Measurements from ENCODE around the gene DIPK1B.
A peak's percentile ranks its signal among the peaks of the same experiment; 100 is the strongest.

DIPK1B gene

DNA sequence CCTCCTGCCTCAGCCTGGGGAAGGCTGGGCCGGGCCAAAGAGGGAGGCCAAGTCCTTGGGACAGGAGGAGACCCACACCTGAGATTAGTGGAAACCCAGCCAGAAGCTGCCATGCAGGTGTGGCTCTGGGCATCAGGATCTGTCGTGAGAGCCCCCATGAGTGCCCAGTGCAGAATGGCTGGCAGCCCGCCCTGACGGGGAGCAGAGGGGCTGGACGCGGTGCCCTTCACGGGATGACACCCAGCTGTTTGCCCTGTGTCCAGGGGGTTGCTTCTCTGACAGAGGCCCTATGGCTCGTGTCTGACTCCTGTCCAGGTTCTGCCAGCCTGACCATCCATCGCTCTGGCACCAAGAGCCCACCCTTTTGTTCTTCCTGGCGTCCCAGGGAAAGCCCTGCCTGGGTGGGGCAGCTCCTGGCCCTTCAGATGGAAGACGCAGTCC lies 8.5 kb downstream of the DIPK1B start:
- ChIA-PET CTCF (interaction anchor here (0.9 to 5.1 kb wide), 6 partner anchors 16 to 77 kb away, joined by 3 to 25 read pairs (median 7); no protein-coding TSS in a partner anchor), POLR2A (ENCODE audit: low non-redundant PET) (interaction anchor here (0.5 to 1.2 kb wide), 2 partner anchors 34 to 1244 kb away, joined by 3 read pairs; partner anchors contain the start of gene AGPAT2)
- H3K27ac ChIP-seq = peak overlapping the region; percentile 93
- no peak for DNase-seq (ENCODE audit: low spot score)
- TF ChIP-seq, protein P1, sequence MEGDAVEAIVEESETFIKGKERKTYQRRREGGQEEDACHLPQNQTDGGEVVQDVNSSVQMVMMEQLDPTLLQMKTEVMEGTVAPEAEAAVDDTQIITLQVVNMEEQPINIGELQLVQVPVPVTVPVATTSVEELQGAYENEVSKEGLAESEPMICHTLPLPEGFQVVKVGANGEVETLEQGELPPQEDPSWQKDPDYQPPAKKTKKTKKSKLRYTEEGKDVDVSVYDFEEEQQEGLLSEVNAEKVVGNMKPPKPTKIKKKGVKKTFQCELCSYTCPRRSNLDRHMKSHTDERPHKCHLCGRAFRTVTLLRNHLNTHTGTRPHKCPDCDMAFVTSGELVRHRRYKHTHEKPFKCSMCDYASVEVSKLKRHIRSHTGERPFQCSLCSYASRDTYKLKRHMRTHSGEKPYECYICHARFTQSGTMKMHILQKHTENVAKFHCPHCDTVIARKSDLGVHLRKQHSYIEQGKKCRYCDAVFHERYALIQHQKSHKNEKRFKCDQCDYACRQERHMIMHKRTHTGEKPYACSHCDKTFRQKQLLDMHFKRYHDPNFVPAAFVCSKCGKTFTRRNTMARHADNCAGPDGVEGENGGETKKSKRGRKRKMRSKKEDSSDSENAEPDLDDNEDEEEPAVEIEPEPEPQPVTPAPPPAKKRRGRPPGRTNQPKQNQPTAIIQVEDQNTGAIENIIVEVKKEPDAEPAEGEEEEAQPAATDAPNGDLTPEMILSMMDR (conservative IDR thresholded peaks at IDR 0.05; ENCODE audit: low read depth) = no peak

- ChIA-PET POLR2A (ENCODE audit: low non-redundant PET) (interaction anchor here (0.5 to 1.2 kb wide), 2 partner anchors 35 to 1244 kb away, joined by 3 read pairs; partner anchors contain the start of gene AGPAT2), CTCF (interaction anchor here (0.7 to 5.1 kb wide), 10 partner anchors 8 to 236 kb away, joined by 3 to 25 read pairs (median 4); no protein-coding TSS in a partner anchor)
- DNase-seq (ENCODE audit: low spot score) = peak; percentile 99
- peak overlapping the region; percentile 93 for H3K27ac ChIP-seq
- TF ChIP-seq, protein P1 (conservative IDR thresholded peaks at IDR 0.05; ENCODE audit: low read depth) = no peak
Observed at GRCh38 chr9:136721339-136722092, 9.1 kb downstream of the DIPK1B start.

DNA sequence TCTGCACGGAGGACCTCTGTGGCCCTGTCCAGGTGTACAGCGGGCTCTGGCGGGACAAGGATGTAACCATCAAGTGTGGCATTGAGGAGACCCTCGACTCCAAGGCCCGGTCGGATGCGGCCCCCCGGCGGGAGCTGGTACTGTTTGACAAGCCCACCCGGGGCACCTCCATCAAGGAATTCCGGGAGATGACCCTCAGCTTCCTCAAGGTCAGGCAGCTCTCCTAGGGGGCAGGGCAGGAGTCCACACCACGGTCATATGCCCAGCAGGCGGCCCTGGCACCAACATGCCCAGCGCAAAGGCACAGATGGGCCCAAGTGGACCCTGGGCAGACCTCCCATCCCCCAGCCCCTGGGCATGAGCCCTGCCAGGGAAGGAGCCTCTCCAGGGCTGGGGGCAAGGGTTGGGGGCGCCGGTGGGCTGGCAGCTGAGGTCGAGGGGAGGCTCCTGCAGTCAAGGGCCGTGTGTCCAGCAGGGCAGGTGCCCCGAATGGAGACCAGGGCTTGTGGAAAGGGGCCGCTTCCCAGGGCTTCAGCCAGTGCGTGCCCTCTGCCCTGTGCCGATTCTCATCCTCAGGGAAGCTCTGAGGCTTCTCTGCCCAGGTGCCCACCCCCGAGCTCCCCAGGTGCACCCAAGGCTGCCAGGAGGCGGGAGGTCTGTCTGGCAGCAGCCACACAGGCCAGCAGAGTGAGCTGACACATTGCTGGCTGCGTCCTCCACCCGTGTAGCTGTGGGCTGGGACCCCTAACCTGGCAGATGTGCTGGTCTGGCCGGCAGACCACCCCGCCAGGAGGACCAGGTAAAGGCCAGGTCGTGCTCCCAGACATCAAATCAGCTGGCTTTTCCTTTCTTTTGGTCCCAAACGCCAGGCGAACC lies 10.0 kb downstream of the DIPK1B start:
- CTCF ChIA-PET = interaction anchor here (0.8 to 5.1 kb wide), 5 partner anchors 9 to 237 kb away, joined by 3 to 25 read pairs (median 3); no protein-coding TSS in a partner anchor
- no peak for DNase-seq (ENCODE audit: low spot score)
- POLR2A ChIA-PET (ENCODE audit: low non-redundant PET) = no interaction called here
- TF ChIP-seq, protein P1 (conservative IDR thresholded peaks at IDR 0.05; ENCODE audit: low read depth) = no peak
- peak overlapping the region; percentile 93 for H3K27ac ChIP-seq

- CTCF ChIA-PET = interaction anchor here (1.4 to 5.1 kb wide), 3 partner anchors 28 to 55 kb away, joined by 3 to 25 read pairs (median 22); no protein-coding TSS in a partner anchor
- no peak for DNase-seq (ENCODE audit: low spot score)
- peak overlapping the region; percentile 93 for H3K27ac ChIP-seq
- POLR2A ChIA-PET (ENCODE audit: low non-redundant PET) = interaction anchor here (0.9 kb wide), 1 partner anchor 9 kb away, joined by 3 read pairs; no protein-coding TSS in a partner anchor
- TF ChIP-seq, protein P1 (conservative IDR thresholded peaks at IDR 0.05; ENCODE audit: low read depth) = no peak
Observed at GRCh38 chr9:136722969-136723356, 10.6 kb downstream of the DIPK1B start.

DNA sequence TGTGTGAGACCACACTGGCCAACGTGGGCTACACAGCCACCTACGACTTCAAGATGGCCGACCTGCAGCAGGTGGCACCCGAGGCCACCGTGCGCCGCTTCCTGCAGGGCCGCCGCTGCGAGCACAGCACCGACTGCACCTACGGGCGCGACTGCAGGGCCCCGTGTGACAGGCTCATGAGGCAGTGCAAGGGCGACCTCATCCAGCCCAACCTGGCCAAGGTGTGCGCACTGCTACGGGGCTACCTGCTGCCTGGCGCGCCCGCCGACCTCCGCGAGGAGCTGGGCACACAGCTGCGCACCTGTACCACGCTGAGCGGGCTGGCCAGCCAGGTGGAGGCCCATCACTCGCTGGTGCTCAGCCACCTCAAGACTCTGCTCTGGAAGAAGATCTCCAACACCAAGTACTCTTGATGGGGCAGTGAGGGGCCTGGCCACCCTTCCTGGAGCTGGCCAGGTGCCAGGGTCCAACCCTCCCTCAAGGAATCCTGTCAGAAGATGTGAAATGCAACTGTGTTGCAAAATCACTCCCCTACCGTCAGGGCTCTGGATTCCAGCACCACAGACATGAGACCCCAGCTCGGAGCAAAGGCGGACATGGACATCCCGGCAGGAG lies 11.1 kb downstream of the DIPK1B start:
- TF ChIP-seq, protein P1 (conservative IDR thresholded peaks at IDR 0.05; ENCODE audit: low read depth) = no peak
- ChIA-PET POLR2A (ENCODE audit: low non-redundant PET) (interaction anchor here (0.9 kb wide), 1 partner anchor 9 kb away, joined by 3 read pairs; no protein-coding TSS in a partner anchor), CTCF (interaction anchor here (0.6 to 5.1 kb wide), 3 partner anchors 10 to 147 kb away, joined by 3 to 25 read pairs (median 4); no protein-coding TSS in a partner anchor)
- DNase-seq (ENCODE audit: low spot score) = no peak
- H3K27ac ChIP-seq = peak overlapping the region; percentile 93

Measured in RWPE1 (cell line).